Neural cell (in vitro differentiated cells): Measurements from ENCODE around the gene CDCP2. TPM values are rescaled to one million over a fixed set of nuclear protein-coding genes. Genes with fewer than 3 reads are reported as not detected.

ENCODE experiments used
- polyA plus RNA-seq: library from polyadenylated mRNA; depleted of rRNA; stranded (reverse); fragments of >200 nt; gene quantifications from 2 replicates; pipeline ENCODE4 v1.2.3, GENCODE V29; 2014
- small RNA-seq, 3 experiments: library from RNA; depleted of rRNA; stranded (forward); fragments of <200 nt; gene quantifications; one replicate each; pipeline ENCODE3, GENCODE V24; 2012

CDCP2 gene
- polyA plus RNA-seq, 1 donor from 2014 or later: not detected

Small RNAs within 50 kb of the gene (small RNA-seq; reads per million reads assigned to genes)
- gene AL353898.1 (0 reads per million in 3 experiments), gene AL353898.2 (0 reads per million in 3 experiments)

Other genes starting within 250 kb of the CDCP2 start
- 92.4 and 106 TPM in 2 replicates for gene IFT25, start 207.3 kb downstream of the CDCP2 start, polyA plus RNA-seq
- gene LRRC42, start 206.7 kb downstream of the CDCP2 start, polyA plus RNA-seq: 23.9 and 24.8 TPM in 2 replicates
- not detected in 2 replicates for gene LDLRAD1, start 134.8 kb downstream of the CDCP2 start, polyA plus RNA-seq
- gene TMEM59, start 99.8 kb downstream of the CDCP2 start, polyA plus RNA-seq: 303 and 328 TPM in 2 replicates
- 4.0 and 4.4 TPM in 2 replicates for gene TCEANC2, start 99.4 kb downstream of the CDCP2 start, polyA plus RNA-seq
- gene CYB5RL, start 47.0 kb upstream of the CDCP2 start, polyA plus RNA-seq: 1.6 and 2.8 TPM in 2 replicates
- gene MRPL37, start 47.2 kb upstream of the CDCP2 start, polyA plus RNA-seq: 24.3 and 27.8 TPM in 2 replicates